GM18505 (cell line): ENCODE results near the gene MRPL4.

Source experiments
- ATAC-seq: cut with Tn5 transposase; IDR thresholded peaks from one replicate; pipeline ENCODE4 v1.9.1; 2021; ENCODE audit not compliant: unreplicated experiment
- POLR2A ChIP-seq: IDR thresholded peaks from 4 replicates; pipeline ENCODE4 v1.6.1; 2011; ENCODE audit warnings: borderline replicate concordance; ENCODE audit not compliant: insufficient read depth, insufficient read length; ENCODE audit errors: extremely low read depth

MRPL4 gene

GRCh38 chr19:10306327-10306726 is 54.3 kb downstream of the MRPL4 start:
- ATAC-seq, result no peak
- TF ChIP-seq POLR2A, result no peak

GRCh38 chr19:10309423-10309822 is 57.4 kb downstream of the MRPL4 start, which contains the start of gene ZGLP1:
Gene ZGLP1, minus strand, starts transcription at chr19:10309815.
- ATAC-seq, result no peak
- no peak for TF ChIP-seq POLR2A
